ENCODE measurements around the gene FAM83D. TPM values are rescaled to one million over a fixed set of nuclear protein-coding genes. Genes with fewer than 3 reads are reported as not detected.

The FAM83D gene
- total and polyA plus RNA-seq, 7 donors = 0.11 to 0.32 (median 0.12) TPM; not detected in 3

- Histone ChIP-seq H3K36me3 (ENCODE audit: insufficient read depth in 1 of 2, low read depth in 1 of 2) (peaks cover 3 to 34% of the 10 kb centered on the region in 2 donors), H3K27ac (no peak overlapping the region), H3K9me3 (no peaks in the 10 kb centered on the region), H3K4me3 (no peak overlapping the region), H3K27me3 (ENCODE audit: insufficient read depth in 3 of 3, low read length in 2 of 3) (no peaks in the 10 kb centered on the region), H3K4me1 (peaks cover 8% of the 10 kb centered on the region)
- DNase-seq (no peak), ATAC-seq (no peak)
- WGBS, 3 donors = 58 to 75% (median 72%) methylated on average over 2 of the region's 2 CpGs
- intact Hi-C loops (cut with DNase I) = loop anchor here in 1 of 2 donors (10.0 kb wide), 1 partner anchor 59 kb away; no protein-coding TSS in a partner anchor
- TF ChIP-seq, protein P1, sequence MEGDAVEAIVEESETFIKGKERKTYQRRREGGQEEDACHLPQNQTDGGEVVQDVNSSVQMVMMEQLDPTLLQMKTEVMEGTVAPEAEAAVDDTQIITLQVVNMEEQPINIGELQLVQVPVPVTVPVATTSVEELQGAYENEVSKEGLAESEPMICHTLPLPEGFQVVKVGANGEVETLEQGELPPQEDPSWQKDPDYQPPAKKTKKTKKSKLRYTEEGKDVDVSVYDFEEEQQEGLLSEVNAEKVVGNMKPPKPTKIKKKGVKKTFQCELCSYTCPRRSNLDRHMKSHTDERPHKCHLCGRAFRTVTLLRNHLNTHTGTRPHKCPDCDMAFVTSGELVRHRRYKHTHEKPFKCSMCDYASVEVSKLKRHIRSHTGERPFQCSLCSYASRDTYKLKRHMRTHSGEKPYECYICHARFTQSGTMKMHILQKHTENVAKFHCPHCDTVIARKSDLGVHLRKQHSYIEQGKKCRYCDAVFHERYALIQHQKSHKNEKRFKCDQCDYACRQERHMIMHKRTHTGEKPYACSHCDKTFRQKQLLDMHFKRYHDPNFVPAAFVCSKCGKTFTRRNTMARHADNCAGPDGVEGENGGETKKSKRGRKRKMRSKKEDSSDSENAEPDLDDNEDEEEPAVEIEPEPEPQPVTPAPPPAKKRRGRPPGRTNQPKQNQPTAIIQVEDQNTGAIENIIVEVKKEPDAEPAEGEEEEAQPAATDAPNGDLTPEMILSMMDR (IDR thresholded peaks at IDR 0.05) = no peak
Measured at GRCh38 chr20:38975539-38976120, 49.4 kb downstream of the FAM83D start.

DNA sequence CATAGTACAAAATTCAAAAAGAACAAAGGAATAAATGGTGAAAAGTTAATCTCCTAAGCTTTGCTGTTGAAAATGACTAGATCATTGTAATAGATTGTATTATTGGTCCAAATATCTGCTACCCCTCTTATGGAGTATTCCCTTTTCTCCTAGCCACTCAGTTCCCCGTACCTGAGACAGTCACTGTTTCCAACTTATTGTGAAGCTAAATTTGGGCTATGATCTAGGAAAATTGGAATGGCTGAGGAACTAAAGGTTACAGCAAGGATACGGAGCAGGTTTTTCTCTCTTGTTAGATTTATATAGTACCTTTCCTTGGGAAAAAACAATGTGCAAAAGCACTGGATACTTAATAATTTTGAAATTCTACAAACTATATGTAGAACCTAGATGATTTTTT lies 53.2 kb downstream of the FAM83D start:
- Histone ChIP-seq H3K36me3 (ENCODE audit: insufficient read depth in 1 of 2, low read depth in 1 of 2) (peaks cover 3 to 24% of the 10 kb centered on the region in 2 donors), H3K4me1 (peaks cover 8% of the 10 kb centered on the region), H3K27me3 (ENCODE audit: insufficient read depth in 3 of 3, low read length in 2 of 3) (no peaks in the 10 kb centered on the region), H3K9me3 (no peaks in the 10 kb centered on the region), H3K27ac (no peak overlapping the region), H3K4me3 (no peak overlapping the region)
- DNase-seq = no peak
- TF ChIP-seq, protein P1 (IDR thresholded peaks at IDR 0.05) = no peak
- intact Hi-C loops (cut with DNase I) = loop anchor here in 1 of 2 donors (10.0 kb wide), 1 partner anchor 55 kb away; no protein-coding TSS in a partner anchor
- WGBS, 3 donors = 38 to 57% (median 40%) methylated on average over 2 of the region's 2 CpGs
- ATAC-seq = no peak

DNA sequence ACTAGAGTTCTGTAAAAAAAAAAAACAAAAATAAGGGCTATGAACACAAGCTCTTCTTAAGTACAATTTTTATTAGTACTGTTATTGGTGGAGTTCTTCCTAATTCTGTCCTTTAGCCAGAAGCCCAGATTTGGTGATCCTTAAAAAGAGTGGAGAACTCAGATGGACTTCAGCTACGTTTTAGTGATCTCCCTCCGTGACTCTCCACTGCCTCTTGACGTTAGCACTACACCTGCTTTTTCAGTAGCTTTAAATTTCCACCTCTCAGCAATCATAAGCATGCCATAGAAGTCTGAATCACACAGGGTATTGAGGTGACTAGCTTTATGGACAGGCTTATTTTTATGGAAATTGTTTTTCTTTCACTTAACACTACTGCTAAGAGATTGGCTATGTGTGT lies 53.6 kb downstream of the FAM83D start:
- ATAC-seq = peak in 1 of 4 donors; percentile 39
- Histone ChIP-seq H3K4me3 (no peak overlapping the region), H3K27ac (no peak overlapping the region), H3K36me3 (ENCODE audit: insufficient read depth in 1 of 2, low read depth in 1 of 2) (peaks cover 3 to 24% of the 10 kb centered on the region in 2 donors), H3K4me1 (peaks cover 10% of the 10 kb centered on the region), H3K9me3 (no peaks in the 10 kb centered on the region), H3K27me3 (ENCODE audit: insufficient read depth in 3 of 3, low read length in 2 of 3) (no peaks in the 10 kb centered on the region)
- intact Hi-C loops (cut with DNase I) = loop anchor here in 1 of 2 donors (10.0 kb wide), 1 partner anchor 55 kb away; no protein-coding TSS in a partner anchor
- DNase-seq = no peak
- TF ChIP-seq, protein P1 (IDR thresholded peaks at IDR 0.05) = no peak
- WGBS, 3 donors = 40 to 54% (median 45%) methylated on average over 3 of the region's 3 CpGs

- intact Hi-C loops (cut with DNase I) = no loop called here
Measured at GRCh38 chr20:38982291-38982690, 56.1 kb downstream of the FAM83D start.

More at GRCh38 chr20:38982291-38982690, 56.1 kb downstream of the FAM83D start:
- TF ChIP-seq, protein P1 (IDR thresholded peaks at IDR 0.05) = no peak
- H3K9me3 ChIP-seq = no peaks in the 10 kb centered on the region
- WGBS, 3 donors = 91 to 100% (median 98%) methylated on average over 1 of the region's 1 CpG
- H3K4me3 ChIP-seq = no peak overlapping the region
- no peak for DNase-seq
- no peak for ATAC-seq
- peaks cover 26% of the 10 kb centered on the region for H3K4me1 ChIP-seq
- H3K36me3 ChIP-seq (ENCODE audit: insufficient read depth in 1 of 2, low read depth in 1 of 2) = peaks cover 0 to 19% of the 10 kb centered on the region in 2 donors
- H3K27ac ChIP-seq = no peak overlapping the region
- H3K27me3 ChIP-seq (ENCODE audit: insufficient read depth in 3 of 3, low read length in 2 of 3) = no peaks in the 10 kb centered on the region

Data from psoas muscle (tissue), 8 donors.